ENCODE results near the gene PKD2L1. TPM values are rescaled to one million over a fixed set of nuclear protein-coding genes. Genes with fewer than 3 reads are reported as not detected.
A peak's percentile ranks its signal among the peaks of the same experiment; 100 is the strongest.

Gene PKD2L1
- polyA plus RNA-seq, 1 donor from 2014 or later = not detected

DNA sequence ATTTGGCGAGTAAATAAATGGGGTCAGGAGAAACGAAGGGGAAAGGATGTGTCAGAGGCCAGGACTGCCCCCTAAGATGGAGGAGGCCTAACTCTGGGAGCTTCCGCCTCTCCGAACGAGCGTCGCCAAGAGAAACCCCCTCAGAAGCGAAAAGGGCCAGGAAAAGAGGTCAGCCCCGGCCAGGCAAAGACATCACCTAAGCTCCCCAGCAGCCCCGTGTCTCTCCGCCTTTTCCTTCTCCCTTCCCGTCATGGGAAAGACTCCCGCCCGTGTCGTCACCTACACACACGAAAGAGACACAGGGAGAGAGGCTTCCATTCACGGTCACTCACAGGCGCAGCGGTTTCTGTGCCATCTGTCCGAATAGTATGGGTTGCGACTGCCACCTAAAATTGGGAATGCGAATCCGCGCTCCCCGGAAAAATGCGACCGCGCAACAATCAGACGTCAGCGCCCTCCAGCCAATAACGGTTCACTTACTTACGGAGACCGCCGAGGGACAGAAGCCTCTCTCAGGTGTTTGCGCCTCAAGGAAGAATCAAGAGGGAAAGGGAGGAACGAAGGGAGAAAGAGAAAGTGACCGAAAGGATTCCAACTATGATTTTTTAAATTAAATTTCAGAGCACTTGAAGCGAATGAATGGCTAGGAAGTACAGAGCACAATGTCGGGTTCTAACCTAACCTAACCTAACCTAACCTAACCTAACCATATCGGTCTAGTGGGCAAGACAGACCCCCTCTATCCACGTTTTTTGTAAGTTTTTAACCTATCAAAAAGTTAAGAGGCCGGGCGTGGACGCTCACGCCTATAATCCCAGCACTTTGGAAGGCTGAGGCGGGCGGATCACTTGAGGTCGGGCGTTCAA is 62.6 kb downstream of the PKD2L1 start, which contains the start of gene CWF19L1:
TSS of gene CWF19L1 (minus strand) at position 400 of the 866 bp plus-strand sequence. CDS start at position 355, 45 bp downstream.
- H3K36me3 ChIP-seq (ENCODE audit: insufficient read depth, low read length) = no peaks in the 10 kb centered on the region
- H2AFZ ChIP-seq (ENCODE audit: low read depth, low read length) = peak within 1 kb of the TSS; percentile 94
- H3K27ac ChIP-seq (ENCODE audit: low read length) = peak within 1 kb of the TSS; percentile 77
- H3K27me3 ChIP-seq (ENCODE audit: insufficient read depth, low read depth, low read length) = no peaks in the 10 kb centered on the region
- peak within 1 kb of the TSS; percentile 91 for H3K4me3 ChIP-seq (ENCODE audit: low read length)
- H3F3A ChIP-seq (ENCODE audit: insufficient read depth, low read length, poor library complexity, severe bottlenecking) = no peaks in the 10 kb centered on the region
- H3K9me2 ChIP-seq (ENCODE audit: insufficient read depth, low read length) = no peaks in the 10 kb centered on the region
- H3K9ac ChIP-seq (ENCODE audit: low read length) = peak within 1 kb of the TSS; percentile 81
- H4K20me1 ChIP-seq (ENCODE audit: insufficient read depth) = no peaks in the 10 kb centered on the region
- no peaks in the 10 kb centered on the region for H3K9me3 ChIP-seq (ENCODE audit: low read length)
- H3K4me2 ChIP-seq (ENCODE audit: low read length) = peak within 1 kb of the TSS; percentile 72
- peaks cover 16% of the 10 kb centered on the region for H3K79me2 ChIP-seq (replicated peaks; ENCODE audit: insufficient read depth, low read length)
- TF ChIP-seq SMC3 (conservative IDR thresholded peaks at IDR 0.05; ENCODE audit: poor library complexity) = peak; percentile 27
- TF ChIP-seq POLR2AphosphoS5 (IDR thresholded peaks at IDR 0.05) = peak; percentile 91
- peak; percentile 85 for TF ChIP-seq MXI1 (conservative IDR thresholded peaks at IDR 0.05; ENCODE audit: poor library complexity, severe bottlenecking)
- peak; percentile 37 for TF ChIP-seq TAF1 (IDR thresholded peaks at IDR 0.05; ENCODE audit: low read depth)
- TF ChIP-seq, protein P1, sequence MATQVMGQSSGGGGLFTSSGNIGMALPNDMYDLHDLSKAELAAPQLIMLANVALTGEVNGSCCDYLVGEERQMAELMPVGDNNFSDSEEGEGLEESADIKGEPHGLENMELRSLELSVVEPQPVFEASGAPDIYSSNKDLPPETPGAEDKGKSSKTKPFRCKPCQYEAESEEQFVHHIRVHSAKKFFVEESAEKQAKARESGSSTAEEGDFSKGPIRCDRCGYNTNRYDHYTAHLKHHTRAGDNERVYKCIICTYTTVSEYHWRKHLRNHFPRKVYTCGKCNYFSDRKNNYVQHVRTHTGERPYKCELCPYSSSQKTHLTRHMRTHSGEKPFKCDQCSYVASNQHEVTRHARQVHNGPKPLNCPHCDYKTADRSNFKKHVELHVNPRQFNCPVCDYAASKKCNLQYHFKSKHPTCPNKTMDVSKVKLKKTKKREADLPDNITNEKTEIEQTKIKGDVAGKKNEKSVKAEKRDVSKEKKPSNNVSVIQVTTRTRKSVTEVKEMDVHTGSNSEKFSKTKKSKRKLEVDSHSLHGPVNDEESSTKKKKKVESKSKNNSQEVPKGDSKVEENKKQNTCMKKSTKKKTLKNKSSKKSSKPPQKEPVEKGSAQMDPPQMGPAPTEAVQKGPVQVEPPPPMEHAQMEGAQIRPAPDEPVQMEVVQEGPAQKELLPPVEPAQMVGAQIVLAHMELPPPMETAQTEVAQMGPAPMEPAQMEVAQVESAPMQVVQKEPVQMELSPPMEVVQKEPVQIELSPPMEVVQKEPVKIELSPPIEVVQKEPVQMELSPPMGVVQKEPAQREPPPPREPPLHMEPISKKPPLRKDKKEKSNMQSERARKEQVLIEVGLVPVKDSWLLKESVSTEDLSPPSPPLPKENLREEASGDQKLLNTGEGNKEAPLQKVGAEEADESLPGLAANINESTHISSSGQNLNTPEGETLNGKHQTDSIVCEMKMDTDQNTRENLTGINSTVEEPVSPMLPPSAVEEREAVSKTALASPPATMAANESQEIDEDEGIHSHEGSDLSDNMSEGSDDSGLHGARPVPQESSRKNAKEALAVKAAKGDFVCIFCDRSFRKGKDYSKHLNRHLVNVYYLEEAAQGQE (IDR thresholded peaks at IDR 0.05; ENCODE audit: borderline replicate concordance) = peak; percentile 92
- no peak for TF ChIP-seq EZH2 (IDR thresholded peaks at IDR 0.05; ENCODE audit: borderline replicate concordance, insufficient read depth, low read length, poor library complexity, severe bottlenecking)
- TF ChIP-seq, protein P2, sequence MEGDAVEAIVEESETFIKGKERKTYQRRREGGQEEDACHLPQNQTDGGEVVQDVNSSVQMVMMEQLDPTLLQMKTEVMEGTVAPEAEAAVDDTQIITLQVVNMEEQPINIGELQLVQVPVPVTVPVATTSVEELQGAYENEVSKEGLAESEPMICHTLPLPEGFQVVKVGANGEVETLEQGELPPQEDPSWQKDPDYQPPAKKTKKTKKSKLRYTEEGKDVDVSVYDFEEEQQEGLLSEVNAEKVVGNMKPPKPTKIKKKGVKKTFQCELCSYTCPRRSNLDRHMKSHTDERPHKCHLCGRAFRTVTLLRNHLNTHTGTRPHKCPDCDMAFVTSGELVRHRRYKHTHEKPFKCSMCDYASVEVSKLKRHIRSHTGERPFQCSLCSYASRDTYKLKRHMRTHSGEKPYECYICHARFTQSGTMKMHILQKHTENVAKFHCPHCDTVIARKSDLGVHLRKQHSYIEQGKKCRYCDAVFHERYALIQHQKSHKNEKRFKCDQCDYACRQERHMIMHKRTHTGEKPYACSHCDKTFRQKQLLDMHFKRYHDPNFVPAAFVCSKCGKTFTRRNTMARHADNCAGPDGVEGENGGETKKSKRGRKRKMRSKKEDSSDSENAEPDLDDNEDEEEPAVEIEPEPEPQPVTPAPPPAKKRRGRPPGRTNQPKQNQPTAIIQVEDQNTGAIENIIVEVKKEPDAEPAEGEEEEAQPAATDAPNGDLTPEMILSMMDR (IDR thresholded peaks at IDR 0.05; ENCODE audit: poor library complexity, severe bottlenecking) = no peak
- peak; percentile 58 for TF ChIP-seq EP300 (conservative IDR thresholded peaks at IDR 0.05; ENCODE audit: poor library complexity, severe bottlenecking)

DNA sequence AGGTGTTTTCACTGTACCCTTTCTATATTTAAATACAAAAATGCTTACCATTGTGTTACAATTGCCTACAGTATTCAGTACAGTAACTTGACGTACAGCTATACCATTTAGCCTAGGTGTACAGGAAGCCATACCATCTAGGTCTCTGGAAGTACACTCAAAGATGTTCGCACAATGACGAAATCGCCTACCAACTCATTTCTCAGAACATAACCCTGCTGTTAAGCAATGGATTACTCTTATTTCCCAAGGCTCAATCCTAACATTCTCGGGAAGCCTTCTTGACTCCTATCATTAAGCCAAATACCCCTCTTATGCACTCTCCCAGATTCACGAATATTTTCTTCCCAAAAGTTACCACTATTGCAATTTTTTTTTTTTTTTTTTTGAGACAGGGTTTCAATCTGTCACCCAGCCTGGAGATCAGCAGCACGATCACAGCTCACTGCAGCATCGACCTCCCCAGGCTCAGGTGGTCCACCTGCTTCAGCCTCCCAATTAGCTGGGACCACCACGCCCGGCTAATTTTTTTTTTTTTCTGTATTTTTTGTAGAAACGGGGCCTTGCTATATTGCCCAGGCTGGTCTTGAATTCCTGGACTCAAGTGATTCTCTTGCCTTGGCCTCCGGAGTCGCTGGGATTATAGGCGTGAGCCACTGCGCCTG is 64.1 kb downstream of the PKD2L1 start:
- Histone ChIP-seq H3K79me2 (replicated peaks; ENCODE audit: insufficient read depth, low read length) (peaks cover 16% of the 10 kb centered on the region), H3K27ac (ENCODE audit: low read length) (no peak overlapping the region), H3K4me2 (ENCODE audit: low read length) (no peak overlapping the region)

More for the DNA sequence above, 64.1 kb downstream of the PKD2L1 start:
- Histone ChIP-seq H4K20me1 (ENCODE audit: insufficient read depth) (no peaks in the 10 kb centered on the region), H3K27me3 (ENCODE audit: insufficient read depth, low read depth, low read length) (no peaks in the 10 kb centered on the region), H3K9me2 (ENCODE audit: insufficient read depth, low read length) (no peaks in the 10 kb centered on the region), H3F3A (ENCODE audit: insufficient read depth, low read length, poor library complexity, severe bottlenecking) (no peaks in the 10 kb centered on the region), H2AFZ (ENCODE audit: low read depth, low read length) (no peak overlapping the region), H3K9ac (ENCODE audit: low read length) (no peak overlapping the region), H3K9me3 (ENCODE audit: low read length) (no peaks in the 10 kb centered on the region), H3K4me3 (ENCODE audit: low read length) (peak overlapping the region; percentile 91), H3K36me3 (ENCODE audit: insufficient read depth, low read length) (no peaks in the 10 kb centered on the region)
- TF ChIP-seq EP300 (conservative IDR thresholded peaks at IDR 0.05; ENCODE audit: poor library complexity, severe bottlenecking) = no peak
- no peak for TF ChIP-seq EZH2 (IDR thresholded peaks at IDR 0.05; ENCODE audit: borderline replicate concordance, insufficient read depth, low read length, poor library complexity, severe bottlenecking)
- no peak for TF ChIP-seq TAF1 (IDR thresholded peaks at IDR 0.05; ENCODE audit: low read depth)
- TF ChIP-seq, protein P2 (IDR thresholded peaks at IDR 0.05; ENCODE audit: poor library complexity, severe bottlenecking) = no peak
- TF ChIP-seq SMC3 (conservative IDR thresholded peaks at IDR 0.05; ENCODE audit: poor library complexity) = no peak
- no peak for TF ChIP-seq POLR2AphosphoS5 (IDR thresholded peaks at IDR 0.05)
- no peak for TF ChIP-seq RAD21 (conservative IDR thresholded peaks at IDR 0.05)
- TF ChIP-seq MXI1 (conservative IDR thresholded peaks at IDR 0.05; ENCODE audit: poor library complexity, severe bottlenecking) = no peak
- TF ChIP-seq, protein P1 (IDR thresholded peaks at IDR 0.05; ENCODE audit: borderline replicate concordance) = no peak
